ENCODE results near the gene DGCR2. TPM values are rescaled to one million over a fixed set of nuclear protein-coding genes. Genes with fewer than 3 reads are reported as not detected.

The DGCR2 gene
- total and polyA plus RNA-seq, 10 of the 15 experiments (the other 5 are each of a cell fraction or from before 2014, with no cell fraction given) = 0.19 to 28.4 (median 16.0) TPM

- TF ChIP-seq SIX5 (IDR thresholded peaks at IDR 0.05; ENCODE audit: low read depth, low read length, severe bottlenecking) (no peak), TCF3 (IDR thresholded peaks at IDR 0.05; ENCODE audit: borderline replicate concordance, insufficient read depth, low read depth, low read length) (no peak), BCL11A (IDR thresholded peaks at IDR 0.05; ENCODE audit: low read depth, low read length) (no peak), RFX5 (IDR thresholded peaks at IDR 0.05; ENCODE audit: low read depth, low read length) (no peak), RUNX3 (IDR thresholded peaks at IDR 0.05; ENCODE audit: low read length) (no peak), MXI1 (IDR thresholded peaks at IDR 0.05; ENCODE audit: low read depth, low read length) (no peak), NR2F1 (conservative IDR thresholded peaks at IDR 0.05) (no peak), MYB (IDR thresholded peaks at IDR 0.05; ENCODE audit: borderline replicate concordance, low read depth, low read length) (no peak)
These were observed 75.2 kb downstream of the DGCR2 start (continued) for GRCh38 chr22:19046719-19047609.

- no TSS peak for BruUV-seq (replicated peaks)
- in situ Hi-C loops (cut with MboI) (no loop called here), intact Hi-C loops (cut with micrococcal nuclease; ENCODE audit: unreplicated experiment) (no loop called here)
- Histone ChIP-seq H3K9ac (ENCODE audit: control insufficient read depth, insufficient read depth, low read length) (no peak overlapping the region), H3K36me3 (ENCODE audit: control insufficient read depth in 2 of 2, insufficient read depth in 2 of 2, low read length in 1 of 2) (peaks cover 24 to 29% of the 10 kb centered on the region in 2 experiments), H3K9me3 (replicated peaks; ENCODE audit: control insufficient read depth, insufficient read depth, low read length) (no peaks in the 10 kb centered on the region), H4K20me1 (ENCODE audit: control insufficient read depth, insufficient read depth) (no peaks in the 10 kb centered on the region), H3K79me2 (ENCODE audit: control insufficient read depth, insufficient read depth, low read length) (no peaks in the 10 kb centered on the region), H3K4me2 (ENCODE audit: control insufficient read depth, insufficient read depth) (no peak overlapping the region), H3K27me3 (replicated peaks in 1 of 2; ENCODE audit: control insufficient read depth in 2 of 2, insufficient read depth in 2 of 2, low read length in 1 of 2) (no peaks in the 10 kb centered on the region), H3K4me1 (ENCODE audit: control insufficient read depth, insufficient read depth, low read length) (no peaks in the 10 kb centered on the region), H3K4me3 (no peak overlapping the region), H2AFZ (ENCODE audit: control insufficient read depth, low read depth, low read length) (no peak overlapping the region), H3K27ac (ENCODE audit: control insufficient read depth, insufficient read depth) (no peak overlapping the region)
- POLR2A ChIA-PET = no interaction called here
- RAD21 ChIA-PET (ENCODE audit: unreplicated experiment) = no interaction called here
- FAIRE-seq = no peak
- 92% methylated on average over 2 of the region's 2 CpGs for WGBS (ENCODE audit: insufficient coverage, insufficient replicate concordance, low lambda C conversion rate, missing lambda C conversion rate)
- ATAC-seq = no peak
- DNase-seq (ENCODE audit: low read depth, low spot score) = no peak
- CTCF ChIA-PET = no interaction called here
- SMC1A ChIA-PET (ENCODE audit: uncharacterized antibody, unreplicated experiment) = no interaction called here
- TF ChIP-seq WRNIP1 (IDR thresholded peaks at IDR 0.05; ENCODE audit: borderline replicate concordance, low read depth, low read length) = no peak
- no peak for TF ChIP-seq CEBPZ (IDR thresholded peaks at IDR 0.05; ENCODE audit: low read depth, low read length)
- no peak for TF ChIP-seq HDAC6 (IDR thresholded peaks at IDR 0.05; ENCODE audit: unreplicated experiment)
- TF ChIP-seq CTCF (IDR thresholded peaks at IDR 0.05 in 2 of 3, conservative IDR thresholded peaks at IDR 0.05 in 1 of 3; ENCODE audit: control insufficient read depth in 2 of 3, extremely low read depth in 1 of 3, insufficient read depth in 1 of 3, low read depth in 3 of 3, low read length in 3 of 3) = no peak
- no peak for TF ChIP-seq PKNOX1 (IDR thresholded peaks at IDR 0.05)
- no peak for TF ChIP-seq HDGF (IDR thresholded peaks at IDR 0.05)
- TF ChIP-seq ATF3 (IDR thresholded peaks at IDR 0.05; ENCODE audit: borderline replicate concordance, extremely low read depth, low read depth, low read length) = no peak
- no peak for TF ChIP-seq MXI1 (IDR thresholded peaks at IDR 0.05; ENCODE audit: low read depth, low read length)
- no peak for TF ChIP-seq RAD51 (IDR thresholded peaks at IDR 0.05)
These were observed 75.9 kb downstream of the DGCR2 start for GRCh38 chr22:19046287-19046686.
